Thoracic aorta (tissue), 2 donors: ENCODE data around the gene C2CD5. TPM values are rescaled to one million over a fixed set of nuclear protein-coding genes. Genes with fewer than 3 reads are reported as not detected.
A peak's percentile ranks its signal among the peaks of the same experiment; 100 is the strongest.

Source experiments
- ATAC-seq: fragments of 150-250 bp; one replicate; pipeline ENCODE4 v1.8.0; 2017; ENCODE audit warnings: low read depth; ENCODE audit not compliant: insufficient number of reproducible peaks, low FRiP score
- DNase-seq: peaks from one replicate; pipeline ENCODE4 v3.0.0-alpha.2; 2020; ENCODE audit warnings: low spot score
- H3K27ac ChIP-seq, 2 donors: fragments of 200-600 bp; sonication (generic); 1 replicate in 1 of 2; 2 replicates in 1 of 2; pipeline ENCODE4 v1.5.1; 2016; ENCODE audit warnings: mild to moderate bottlenecking in 2 of 2, moderate library complexity in 2 of 2
- H3K27me3 ChIP-seq: fragments of 200-600 bp; sonication (generic); replicated peaks from 2 replicates; pipeline ENCODE4 v1.6.0; 2016; ENCODE audit warnings: mild to moderate bottlenecking; ENCODE audit not compliant: insufficient read depth
- H3K36me3 ChIP-seq: fragments of 200-600 bp; sonication (generic); one replicate; pipeline ENCODE4 v1.5.1; 2016
- H3K4me1 ChIP-seq, 2 donors: fragments of 200-600 bp; sonication (generic); 1 replicate in 1 of 2; 2 replicates in 1 of 2; pipeline versions ENCODE4 v1.5.1 to v1.6.0; 2016; ENCODE audit warnings: low read depth in 2 of 2, mild to moderate bottlenecking in 1 of 2; ENCODE audit not compliant: control insufficient read depth in 1 of 2
- H3K4me3 ChIP-seq: fragments of 200-600 bp; sonication (generic); 2 replicates; pipeline ENCODE4 v1.5.1; 2016; ENCODE audit warnings: mild to moderate bottlenecking
- H3K9me3 ChIP-seq: fragments of 200-600 bp; sonication (generic); 2 replicates; pipeline ENCODE4 v1.5.1; 2016
- CTCF ChIP-seq: fragments of 200-600 bp; sonication (generic); IDR thresholded peaks from one replicate; pipeline ENCODE4 v1.5.1; 2019; ENCODE audit warnings: antibody characterized with exemption
- total RNA-seq, 2 donors: library from RNA; depleted of rRNA; stranded (reverse); fragments of >200 nt; gene quantifications; one replicate each; pipeline versions ENCODE4 v1.1.0 to v1.2.3, GENCODE V29; 2016

Gene C2CD5
- total RNA-seq, 2 donors from 2014 or later = 41.3 to 60.0 TPM

- H3K4me1 ChIP-seq = peaks cover 7 to 14% of the 10 kb centered on the region in 2 donors
- no peaks in the 10 kb centered on the region for H3K9me3 ChIP-seq
- H3K36me3 ChIP-seq = no peaks in the 10 kb centered on the region
- ATAC-seq = no peak
- TF ChIP-seq CTCF = no peak
- DNase-seq = no peak
- H3K27ac ChIP-seq = no peak overlapping the region
- H3K4me3 ChIP-seq = no peak overlapping the region
- H3K27me3 ChIP-seq = no peaks in the 10 kb centered on the region
These were observed 71.1 kb downstream of the C2CD5 start for GRCh38 chr12:22473212-22473611.

GRCh38 chr12:22467190-22467589, 77.2 kb downstream of the C2CD5 start:
- no peak overlapping the region for H3K4me3 ChIP-seq
- no peak for TF ChIP-seq CTCF
- no peaks in the 10 kb centered on the region for H3K27me3 ChIP-seq
- no peaks in the 10 kb centered on the region for H3K9me3 ChIP-seq
- no peak overlapping the region for H3K27ac ChIP-seq
- no peaks in the 10 kb centered on the region for H3K4me1 ChIP-seq
- DNase-seq (no peak), ATAC-seq (no peak)
- H3K36me3 ChIP-seq = no peaks in the 10 kb centered on the region

- DNase-seq (no peak), ATAC-seq (no peak)
- Histone ChIP-seq H3K9me3 (no peaks in the 10 kb centered on the region), H3K27me3 (no peaks in the 10 kb centered on the region), H3K36me3 (no peaks in the 10 kb centered on the region), H3K4me1 (no peaks in the 10 kb centered on the region), H3K4me3 (no peak overlapping the region), H3K27ac (no peak overlapping the region)
- TF ChIP-seq CTCF = no peak
These were observed 81.0 kb downstream of the C2CD5 start for GRCh38 chr12:22463306-22463705.

GRCh38 chr12:22461786-22462185, 82.6 kb downstream of the C2CD5 start:
- H3K4me1 ChIP-seq = no peaks in the 10 kb centered on the region
- H3K36me3 ChIP-seq = no peaks in the 10 kb centered on the region
- no peak for DNase-seq
- no peak overlapping the region for H3K4me3 ChIP-seq
- TF ChIP-seq CTCF = no peak
- H3K27ac ChIP-seq = no peak overlapping the region
- no peak for ATAC-seq
- no peaks in the 10 kb centered on the region for H3K9me3 ChIP-seq
- H3K27me3 ChIP-seq = no peaks in the 10 kb centered on the region

- no peaks in the 10 kb centered on the region for H3K27me3 ChIP-seq
- no peak for ATAC-seq
- peak; percentile 50 for TF ChIP-seq CTCF
These were observed 84.4 kb downstream of the C2CD5 start for GRCh38 chr12:22459838-22460490.

More at GRCh38 chr12:22459838-22460490, 84.4 kb downstream of the C2CD5 start:
- H3K9me3 ChIP-seq = no peaks in the 10 kb centered on the region
- H3K4me3 ChIP-seq = no peak overlapping the region
- H3K27ac ChIP-seq = no peak overlapping the region
- DNase-seq = no peak
- H3K36me3 ChIP-seq = no peaks in the 10 kb centered on the region
- no peaks in the 10 kb centered on the region for H3K4me1 ChIP-seq
